VCaP (cell line): ENCODE results near the gene WIZ.
A peak's percentile ranks its signal among the peaks of the same experiment; 100 is the strongest.
"Not testable (repeated sequence)": the region's sequence is repeated elsewhere in the genome, so short reads cannot be mapped to it uniquely, and the experiment has no call there.

Experiments
- H3K27ac ChIP-seq: fragments of 450-650 bp; 2 replicates; pipeline ENCODE4 v1.5.1; 2017
- CTCF ChIP-seq: fragments of 450-650 bp; conservative IDR thresholded peaks from 2 replicates; pipeline ENCODE4 v1.5.1; 2017; ENCODE audit warnings: mild to moderate bottlenecking, moderate library complexity

WIZ gene

GRCh38 chr19:15412832-15413231, 36.9 kb downstream of the WIZ start:
- no peak for TF ChIP-seq CTCF
- H3K27ac ChIP-seq = peak overlapping the region; percentile 40

GRCh38 chr19:15411351-15411750, 38.4 kb downstream of the WIZ start:
- H3K27ac ChIP-seq = not testable (repeated sequence)

GRCh38 chr19:15404780-15405211, 45.0 kb downstream of the WIZ start:
- no peak overlapping the region; the same call in 1 of the 2 replicates for H3K27ac ChIP-seq
- no peak for TF ChIP-seq CTCF

GRCh38 chr19:15404097-15404779, 45.5 kb downstream of the WIZ start:
- no peak overlapping the region; the same call in 1 of the 2 replicates for H3K27ac ChIP-seq
- TF ChIP-seq CTCF = no peak

GRCh38 chr19:15403151-15403531, 46.6 kb downstream of the WIZ start:
- no peak for TF ChIP-seq CTCF

GRCh38 chr19:15402411-15403150, 47.2 kb downstream of the WIZ start:
- H3K27ac ChIP-seq = no peak overlapping the region
- TF ChIP-seq CTCF = no peak

More at GRCh38 chr19:15403151-15403531, 46.6 kb downstream of the WIZ start:
- H3K27ac ChIP-seq = no peak overlapping the region

GRCh38 chr19:15401397-15401710, 48.4 kb downstream of the WIZ start:
- H3K27ac ChIP-seq = no peak overlapping the region
- no peak for TF ChIP-seq CTCF
